Measurements from ENCODE around the gene TEX38.
"Not testable (repeated sequence)": the region's sequence is repeated elsewhere in the genome, so short reads cannot be mapped to it uniquely, and the experiment has no call there.

TEX38 gene

DNA sequence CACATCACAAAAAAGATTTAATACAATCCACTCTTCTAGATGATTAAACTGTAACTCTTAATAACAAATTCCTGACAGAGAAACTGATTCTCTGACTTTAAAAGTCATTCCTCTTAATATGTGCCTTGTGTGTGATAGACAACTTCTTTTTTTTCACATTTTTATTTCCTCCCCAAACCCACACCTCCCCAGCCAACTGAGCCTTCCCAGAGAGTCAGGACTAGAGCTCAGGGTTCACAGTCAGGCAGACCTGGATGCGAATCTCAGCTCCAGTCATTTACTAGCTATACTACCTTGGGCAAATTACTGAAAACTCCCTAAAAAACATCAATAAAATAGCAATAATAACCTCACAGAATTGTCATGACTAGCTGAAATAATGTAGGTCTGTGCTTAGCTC is 17.6 kb upstream of the TEX38 start:
- Histone ChIP-seq H3K4me3 (no peak overlapping the region), H3K36me3 (peaks cover 81% of the 10 kb centered on the region), H3K27ac (no peak overlapping the region), H3K4me1 (no peaks in the 10 kb centered on the region), H3K4me2 (no peak overlapping the region), H4K20me1 (no peaks in the 10 kb centered on the region), H3K9me3 (peaks cover 22% of the 10 kb centered on the region), H3K9ac (no peak overlapping the region), H3K27me3 (no peaks in the 10 kb centered on the region)
- TF ChIP-seq Cebpa-rat (IDR thresholded peaks at IDR 0.05), result no peak

DNA sequence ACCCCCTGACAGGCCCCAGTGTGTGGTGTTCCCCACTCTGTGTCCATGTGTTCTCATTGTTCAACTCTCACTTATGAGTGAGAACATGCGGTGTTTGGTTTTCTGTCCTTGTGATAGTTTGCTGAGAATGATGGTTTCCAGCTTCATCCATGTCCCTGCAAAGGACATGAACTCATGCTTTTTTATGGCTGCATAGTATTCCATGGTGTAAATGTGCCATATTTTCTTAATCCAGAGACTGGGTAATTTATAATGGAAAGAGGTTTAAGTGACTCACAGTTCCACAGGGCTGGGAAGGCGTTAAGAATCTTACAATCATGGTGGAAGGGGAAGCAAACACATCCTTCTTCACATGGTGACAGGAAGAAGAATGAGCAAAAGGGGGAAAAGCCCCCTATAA is 17.0 kb upstream of the TEX38 start:
- H3K4me1 ChIP-seq, H4K20me1 ChIP-seq, H3K27ac ChIP-seq, H3K27me3 ChIP-seq, H3K4me2 ChIP-seq, H3K9ac ChIP-seq, H3K4me3 ChIP-seq: not testable (repeated sequence)
- Histone ChIP-seq H3K9me3 (peaks cover 17% of the 10 kb centered on the region), H3K36me3 (peaks cover 81% of the 10 kb centered on the region)

GRCh38 chr1:46655848-46656247 is 15.8 kb upstream of the TEX38 start:
- peaks cover 74% of the 10 kb centered on the region for H3K36me3 ChIP-seq
- H3K4me1 ChIP-seq, result no peaks in the 10 kb centered on the region
- H4K20me1 ChIP-seq, result no peaks in the 10 kb centered on the region
- H3K9me3 ChIP-seq, result peaks cover 7% of the 10 kb centered on the region; the same call in 1 of the 2 replicates
- H3K9ac ChIP-seq, result no peak overlapping the region
- H3K27ac ChIP-seq, result no peak overlapping the region
- H3K4me2 ChIP-seq, result no peak overlapping the region
- no peaks in the 10 kb centered on the region for H3K27me3 ChIP-seq
- TF ChIP-seq Cebpa-rat (IDR thresholded peaks at IDR 0.05), result peak; percentile 23; the same call in 1 of the 2 replicates
- H3K4me3 ChIP-seq, result no peak overlapping the region

DNA sequence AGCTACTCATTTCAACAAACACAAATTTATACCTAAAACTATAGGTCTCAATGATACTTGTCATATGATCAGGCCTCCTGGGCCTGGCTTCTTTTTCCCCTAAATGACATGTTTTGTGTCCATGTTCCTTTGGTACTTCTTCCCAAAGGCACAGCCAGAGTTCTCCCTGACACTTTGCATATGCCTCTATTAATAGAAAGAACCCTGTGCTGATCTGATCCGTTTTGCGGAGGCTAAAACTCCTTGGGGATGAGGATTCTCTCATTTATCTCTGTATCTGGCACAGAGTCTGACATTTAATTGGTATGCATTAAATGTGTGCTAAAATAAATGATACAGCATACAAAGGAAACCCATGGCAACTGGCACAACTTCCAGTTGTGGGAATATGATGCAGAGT is 15.0 kb upstream of the TEX38 start:
- Histone ChIP-seq H3K27ac (no peak overlapping the region), H3K9ac (no peak overlapping the region), H3K4me3 (no peak overlapping the region), H3K4me2 (no peak overlapping the region), H3K36me3 (peaks cover 74% of the 10 kb centered on the region), H3K27me3 (no peaks in the 10 kb centered on the region), H3K4me1 (no peaks in the 10 kb centered on the region), H4K20me1 (no peaks in the 10 kb centered on the region), H3K9me3 (peaks cover 7% of the 10 kb centered on the region; the same call in 1 of the 2 replicates)
- TF ChIP-seq Cebpa-rat (IDR thresholded peaks at IDR 0.05), result no peak

DNA sequence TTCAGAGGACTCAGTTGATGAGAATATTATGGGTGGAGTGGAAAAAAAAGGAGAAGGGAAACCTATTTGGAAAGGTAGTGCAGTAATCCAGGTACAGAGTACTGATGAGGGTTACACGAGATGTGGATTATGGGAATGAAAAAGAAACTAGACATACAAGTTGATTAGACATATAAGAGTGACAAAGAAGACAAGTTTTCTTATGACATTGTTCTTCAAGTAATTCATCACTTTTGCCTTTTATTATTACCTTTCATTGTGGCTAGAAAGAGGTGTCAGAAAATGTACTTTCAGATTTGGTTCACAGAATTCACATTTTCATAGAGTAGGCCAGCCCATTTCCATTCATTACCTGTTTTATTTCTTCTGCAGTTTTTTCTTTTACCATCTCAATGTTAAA is 13.9 kb upstream of the TEX38 start:
- Histone ChIP-seq H4K20me1 (no peaks in the 10 kb centered on the region), H3K4me2 (no peak overlapping the region), H3K27me3 (no peaks in the 10 kb centered on the region), H3K9ac (no peak overlapping the region), H3K9me3 (peaks cover 7% of the 10 kb centered on the region; the same call in 1 of the 2 replicates), H3K27ac (no peak overlapping the region), H3K36me3 (peaks cover 67% of the 10 kb centered on the region), H3K4me3 (no peak overlapping the region), H3K4me1 (no peaks in the 10 kb centered on the region)
- no peak for TF ChIP-seq Cebpa-rat (IDR thresholded peaks at IDR 0.05)

DNA sequence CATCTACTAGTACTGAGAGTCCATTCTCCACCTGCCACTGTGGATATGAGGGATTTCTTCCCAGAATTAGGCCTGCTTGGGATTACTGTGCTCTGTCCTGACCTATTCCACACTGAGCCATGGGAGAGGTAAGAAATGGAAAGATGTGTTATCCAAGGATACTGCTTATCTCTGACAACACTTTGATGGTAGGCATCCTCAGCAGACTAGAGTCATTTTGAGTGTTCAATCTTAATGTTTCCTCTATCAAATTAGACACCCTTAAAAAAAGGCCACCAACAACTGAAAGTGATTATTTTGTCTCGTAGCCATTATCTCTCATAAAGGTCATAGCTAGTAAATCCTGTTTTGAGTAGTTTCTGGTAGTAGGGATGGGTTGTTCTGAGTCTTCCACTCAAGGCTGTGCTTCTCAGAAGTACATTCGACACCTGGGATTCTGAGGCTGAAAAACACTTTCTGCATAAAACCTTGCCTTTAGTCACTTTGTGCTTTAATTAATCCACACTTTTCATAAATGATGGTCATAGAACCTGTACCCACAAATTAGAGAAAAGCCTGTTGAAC is 12.3 kb upstream of the TEX38 start:
- Histone ChIP-seq H4K20me1 (no peaks in the 10 kb centered on the region), H3K4me3 (no peak overlapping the region), H3K36me3 (peaks cover 65% of the 10 kb centered on the region), H3K9me3 (peaks cover 7% of the 10 kb centered on the region; the same call in 1 of the 2 replicates), H3K27me3 (no peaks in the 10 kb centered on the region), H3K4me1 (no peaks in the 10 kb centered on the region), H3K4me2 (no peak overlapping the region), H3K27ac (no peak overlapping the region), H3K9ac (no peak overlapping the region)
- no peak for TF ChIP-seq Cebpa-rat (IDR thresholded peaks at IDR 0.05)

GRCh38 chr1:46660116-46660515 is 11.5 kb upstream of the TEX38 start:
- not testable (repeated sequence) for H3K9ac ChIP-seq, H3K4me3 ChIP-seq, H4K20me1 ChIP-seq, H3K27me3 ChIP-seq, H3K4me2 ChIP-seq, H3K27ac ChIP-seq, H3K9me3 ChIP-seq, H3K4me1 ChIP-seq
- H3K36me3 ChIP-seq, result peaks cover 66% of the 10 kb centered on the region

DNA sequence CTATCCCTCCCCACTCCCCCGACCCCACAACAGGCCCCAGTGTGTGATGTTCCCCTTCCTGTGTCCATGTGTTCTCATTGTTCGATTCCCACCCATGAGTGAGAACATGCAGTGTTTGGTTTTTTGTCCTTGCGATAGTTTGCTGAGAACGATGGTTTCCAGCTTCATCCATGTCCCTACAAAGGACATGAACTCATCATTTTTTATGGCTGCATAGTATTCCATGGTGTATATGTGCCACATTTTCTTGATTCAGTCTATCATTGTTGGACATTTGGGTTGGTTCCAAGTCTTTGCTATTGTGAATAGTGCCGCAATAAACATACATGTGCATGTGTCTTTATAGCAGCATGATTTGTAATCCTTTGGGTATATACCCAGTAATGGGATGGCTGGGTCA is 8.7 kb upstream of the TEX38 start:
- peaks cover 14% of the 10 kb centered on the region for H3K4me1 ChIP-seq
- not testable (repeated sequence) for H3K9me3 ChIP-seq, H4K20me1 ChIP-seq, H3K9ac ChIP-seq, H3K27me3 ChIP-seq, H3K27ac ChIP-seq, H3K4me2 ChIP-seq, H3K4me3 ChIP-seq
- peaks cover 51% of the 10 kb centered on the region for H3K36me3 ChIP-seq

DNA sequence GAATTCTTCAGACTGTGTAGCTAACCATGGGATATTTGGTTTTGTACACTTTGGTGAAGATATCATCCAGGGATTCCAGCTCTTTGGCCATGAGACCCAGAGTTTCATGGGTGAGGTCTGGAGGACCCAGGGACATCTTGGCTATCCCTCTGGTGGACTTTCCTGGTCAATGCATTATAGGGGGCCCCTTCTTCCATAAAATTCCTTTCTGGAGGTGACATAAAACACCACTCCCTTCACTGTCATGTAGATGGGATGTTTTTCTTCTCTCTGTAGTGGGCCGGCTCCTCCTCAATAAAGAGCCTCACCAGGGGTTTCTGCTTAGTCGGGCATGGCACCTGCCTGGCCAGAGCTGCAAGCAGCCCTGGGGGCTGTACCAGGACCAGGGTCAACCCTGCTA is 5.7 kb upstream of the TEX38 start:
- H3K4me3 ChIP-seq, result no peak overlapping the region
- H3K9ac ChIP-seq, result no peak overlapping the region
- H3K27ac ChIP-seq, result no peak overlapping the region
- H3K9me3 ChIP-seq, result no peaks in the 10 kb centered on the region
- no peak overlapping the region; the same call in 1 of the 2 replicates for H3K4me2 ChIP-seq
- H3K4me1 ChIP-seq, result peaks cover 14% of the 10 kb centered on the region
- TF ChIP-seq Cebpa-rat (IDR thresholded peaks at IDR 0.05), result no peak
- H3K36me3 ChIP-seq, result peaks cover 31% of the 10 kb centered on the region
- H3K27me3 ChIP-seq, result no peaks in the 10 kb centered on the region
- no peaks in the 10 kb centered on the region for H4K20me1 ChIP-seq

DNA sequence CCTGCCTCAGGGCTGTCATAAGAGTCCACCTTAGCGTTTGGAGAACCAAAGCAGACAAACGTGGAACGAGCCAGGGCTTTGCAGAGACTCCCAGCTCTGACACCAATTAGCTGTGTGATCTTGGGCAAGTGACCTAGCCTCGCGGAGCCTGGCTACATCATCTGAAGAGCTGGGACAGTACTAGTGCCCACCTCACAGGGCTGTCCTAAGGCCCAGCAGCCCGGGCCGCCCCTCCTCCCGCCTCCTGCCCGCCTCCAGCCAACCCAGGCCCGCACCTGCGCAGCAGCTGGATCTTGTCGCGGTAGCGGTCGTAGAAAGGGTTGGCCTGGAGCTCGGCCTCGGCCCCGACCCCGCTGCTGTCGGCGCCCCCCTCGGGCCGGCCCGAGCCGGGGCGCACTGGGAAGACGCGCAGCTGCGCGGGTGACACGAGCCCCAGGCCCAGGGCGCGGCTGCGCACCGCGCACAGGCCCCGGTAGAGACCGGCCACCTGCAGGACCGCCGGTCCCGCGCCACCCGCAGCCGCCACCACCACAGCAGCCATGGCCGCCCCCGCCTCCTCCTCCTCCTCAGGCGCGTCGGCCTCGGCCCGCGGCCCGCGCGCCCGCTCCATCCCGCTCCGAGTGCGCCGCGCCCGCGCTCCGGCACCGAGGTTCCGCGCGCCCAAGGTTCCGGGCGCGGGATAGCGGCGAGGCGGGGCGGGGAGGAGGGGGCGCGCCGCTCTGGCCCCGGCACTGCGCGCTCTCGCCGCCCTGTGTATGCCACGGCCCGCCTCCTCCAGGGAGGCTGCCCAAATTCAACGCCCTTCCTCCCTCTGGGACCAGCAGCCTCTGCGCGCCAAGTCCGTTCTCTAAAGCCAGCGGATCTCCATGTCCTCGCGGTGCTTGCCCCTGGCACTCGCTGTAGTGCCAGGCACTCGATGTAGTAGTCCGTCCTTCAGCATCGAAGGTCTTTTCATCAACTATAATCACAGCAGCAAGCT is 3.6 kb upstream of the TEX38 start, which contains the start of gene ATPAF1:
Gene ATPAF1, minus strand, starts transcription at position 583 of the 979 bp plus-strand sequence. Its CDS starts 42 bp downstream, at position 541.
- H3K4me1 ChIP-seq, result peaks cover 14% of the 10 kb centered on the region
- no peaks in the 10 kb centered on the region for H4K20me1 ChIP-seq
- no peaks in the 10 kb centered on the region for H3K9me3 ChIP-seq
- peak within 1 kb of the TSS; percentile 85 for H3K4me3 ChIP-seq
- peak within 1 kb of the TSS; percentile 81 for H3K27ac ChIP-seq
- H3K27me3 ChIP-seq, result no peaks in the 10 kb centered on the region
- TF ChIP-seq Cebpa-rat (IDR thresholded peaks at IDR 0.05), result no peak
- H3K36me3 ChIP-seq, result peaks cover 28% of the 10 kb centered on the region
- peak within 1 kb of the TSS; percentile 83 for H3K9ac ChIP-seq
- peak within 1 kb of the TSS; percentile 90 for H3K4me2 ChIP-seq
